Measurements from ENCODE around the gene MYBPH.

DNA sequence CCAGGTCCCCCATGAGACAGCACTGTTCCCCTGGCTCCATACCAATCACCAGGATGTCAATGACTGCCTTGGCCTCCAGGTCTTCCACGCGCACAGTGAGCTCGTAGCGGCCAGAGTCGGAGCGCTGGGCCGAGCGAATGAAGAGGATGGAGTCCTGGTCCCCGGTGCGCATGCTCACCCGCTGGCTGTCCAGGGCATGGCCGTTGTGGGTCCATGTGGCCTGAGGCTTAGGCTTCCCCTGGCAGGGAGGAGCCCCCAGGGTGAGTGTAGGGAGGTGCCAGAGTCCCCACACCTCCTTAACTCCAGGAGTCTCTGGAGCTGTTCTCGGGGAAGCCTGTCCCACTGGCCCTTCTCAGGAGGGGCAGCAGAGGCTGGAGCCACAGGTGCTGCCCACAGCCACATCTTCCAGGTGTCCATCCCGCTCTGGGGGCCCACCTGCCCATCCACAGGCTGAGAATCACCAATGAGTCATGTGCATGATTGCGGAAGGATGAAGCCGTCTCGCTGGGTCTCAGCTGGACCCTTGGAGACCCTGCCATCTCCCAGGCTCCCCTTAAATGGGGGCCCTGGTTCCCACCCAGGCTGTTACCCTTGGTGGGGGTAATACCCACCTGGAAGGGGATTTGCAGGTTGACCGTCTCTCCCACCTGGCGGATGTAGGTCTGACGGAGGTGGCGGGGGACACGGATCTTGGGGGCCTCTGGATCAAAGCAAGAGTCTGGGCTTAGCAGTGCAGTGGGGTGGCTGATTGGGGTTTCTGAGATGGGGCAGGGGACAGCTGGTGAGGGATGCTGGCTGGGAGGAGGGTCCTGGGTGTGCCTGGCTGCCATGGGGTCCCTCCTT lies 4.1 kb downstream of the MYBPH start:
- TF ChIP-seq SIN3A (IDR thresholded peaks at IDR 0.05; ENCODE audit: low read depth, low read length) = no peak
- TF ChIP-seq NBN (IDR thresholded peaks at IDR 0.05) = no peak
